ENCODE measurements around the gene GARIN1A. TPM values are rescaled to one million over a fixed set of nuclear protein-coding genes. Genes with fewer than 3 reads are reported as not detected.
A peak's percentile ranks its signal among the peaks of the same experiment; 100 is the strongest.

Gene GARIN1A
- total RNA-seq, 2 donors from 2014 or later = 0.15 to 0.64 TPM

GRCh38 chr7:128707752-128708151 is 35.7 kb downstream of the GARIN1A start:
- DNase-seq = no peak
- Histone ChIP-seq H3K9me3 (ENCODE audit: control insufficient read depth, low read length) (peaks cover 5% of the 10 kb centered on the region), H3K36me3 (ENCODE audit: control insufficient read depth, insufficient read depth, low read length) (no peaks in the 10 kb centered on the region), H3K27ac (ENCODE audit: low read depth, low read length) (no peak overlapping the region), H3K9ac (ENCODE audit: extremely low read depth, low read length, poor library complexity, severe bottlenecking) (peak overlapping the region; percentile 12), H3K27me3 (ENCODE audit: control insufficient read depth, insufficient read depth, low read length, poor library complexity, severe bottlenecking) (no peaks in the 10 kb centered on the region), H3K4me3 (ENCODE audit: low read length) (no peak overlapping the region), H3K4me1 (ENCODE audit: control insufficient read depth, insufficient read depth, low read length) (no peaks in the 10 kb centered on the region)
- H3K36me3 Mint-ChIP-seq (ENCODE audit: low read depth) = no peaks in the 10 kb centered on the region
- 50% methylated on average over 1 of the region's 1 CpG; no CpG with 5 or more reads in 1 of the 2 experiments for WGBS, 2 experiments (ENCODE audit: insufficient coverage in 1 of 2, insufficient read length in 1 of 2)
- peaks cover 6% of the 10 kb centered on the region for H3K9me3 Mint-ChIP-seq
- peak overlapping the region; percentile 24 for H3K27ac Mint-ChIP-seq
- H3K4me3 Mint-ChIP-seq = no peak overlapping the region
- no peaks in the 10 kb centered on the region for H3K27me3 Mint-ChIP-seq (ENCODE audit: insufficient read depth)
- TF ChIP-seq CTCF (conservative IDR thresholded peaks at IDR 0.05) = no peak
- peaks cover 25% of the 10 kb centered on the region for H3K4me1 Mint-ChIP-seq

GRCh38 chr7:128708235-128708634 is 36.1 kb downstream of the GARIN1A start:
- H3K4me3 Mint-ChIP-seq = no peak overlapping the region
- H3K4me1 ChIP-seq (ENCODE audit: control insufficient read depth, insufficient read depth, low read length) = no peaks in the 10 kb centered on the region
- no peaks in the 10 kb centered on the region for H3K27me3 ChIP-seq (ENCODE audit: control insufficient read depth, insufficient read depth, low read length, poor library complexity, severe bottlenecking)
- H3K27ac Mint-ChIP-seq = peak overlapping the region; percentile 82
- peak overlapping the region; percentile 0 for H3K27ac ChIP-seq (ENCODE audit: low read depth, low read length)
- H3K36me3 Mint-ChIP-seq (ENCODE audit: low read depth) = no peaks in the 10 kb centered on the region
- H3K4me1 Mint-ChIP-seq = peaks cover 25% of the 10 kb centered on the region
- peak overlapping the region; percentile 44 for H3K4me3 ChIP-seq (ENCODE audit: low read length)
- H3K9me3 Mint-ChIP-seq = peaks cover 8% of the 10 kb centered on the region
- peak overlapping the region; percentile 12 for H3K9ac ChIP-seq (ENCODE audit: extremely low read depth, low read length, poor library complexity, severe bottlenecking)
- 26 to 27% methylated on average over 2 to 3 of the region's 3 CpGs for WGBS, 2 experiments (ENCODE audit: insufficient coverage in 1 of 2, insufficient read length in 1 of 2)
- peaks cover 9% of the 10 kb centered on the region for H3K9me3 ChIP-seq (ENCODE audit: control insufficient read depth, low read length)
- no peaks in the 10 kb centered on the region for H3K36me3 ChIP-seq (ENCODE audit: control insufficient read depth, insufficient read depth, low read length)
- no peak for DNase-seq
- TF ChIP-seq CTCF (conservative IDR thresholded peaks at IDR 0.05) = no peak
- no peaks in the 10 kb centered on the region for H3K27me3 Mint-ChIP-seq (ENCODE audit: insufficient read depth)

GRCh38 chr7:128708824-128709223 is 36.7 kb downstream of the GARIN1A start:
- H3K4me3 Mint-ChIP-seq = no peak overlapping the region
- no peaks in the 10 kb centered on the region for H3K36me3 Mint-ChIP-seq (ENCODE audit: low read depth)
- Histone ChIP-seq H3K9ac (ENCODE audit: extremely low read depth, low read length, poor library complexity, severe bottlenecking) (no peak overlapping the region), H3K4me1 (ENCODE audit: control insufficient read depth, insufficient read depth, low read length) (no peaks in the 10 kb centered on the region), H3K4me3 (ENCODE audit: low read length) (peak overlapping the region; percentile 44), H3K36me3 (ENCODE audit: control insufficient read depth, insufficient read depth, low read length) (no peaks in the 10 kb centered on the region), H3K27ac (ENCODE audit: low read depth, low read length) (no peak overlapping the region), H3K27me3 (ENCODE audit: control insufficient read depth, insufficient read depth, low read length, poor library complexity, severe bottlenecking) (no peaks in the 10 kb centered on the region), H3K9me3 (ENCODE audit: control insufficient read depth, low read length) (peaks cover 9% of the 10 kb centered on the region)
- TF ChIP-seq CTCF (conservative IDR thresholded peaks at IDR 0.05) = no peak
- peak overlapping the region; percentile 82 for H3K27ac Mint-ChIP-seq
- peaks cover 21% of the 10 kb centered on the region for H3K4me1 Mint-ChIP-seq
- H3K9me3 Mint-ChIP-seq = peaks cover 8% of the 10 kb centered on the region
- DNase-seq = no peak
- no peaks in the 10 kb centered on the region for H3K27me3 Mint-ChIP-seq (ENCODE audit: insufficient read depth)
- WGBS, 2 experiments (ENCODE audit: insufficient coverage in 1 of 2, insufficient read length in 1 of 2) = 49 to 79% methylated on average over 3 of the region's 3 CpGs
